Sigmoid colon (tissue), 7 donors: Measurements from ENCODE around the gene TRIM44. TPM values are rescaled to one million over a fixed set of nuclear protein-coding genes. Genes with fewer than 3 reads are reported as not detected.

Experiments used
- DNase-seq: peaks from one replicate; pipeline ENCODE4 v3.0.0-alpha.2; 2019
- H3K27ac ChIP-seq, 4 donors: fragments of 200-600 bp; sonication (generic); one replicate each; pipeline ENCODE4 v1.5.1; 2016 to 2019; ENCODE audit warnings: mild to moderate bottlenecking in 1 of 4
- H3K27me3 ChIP-seq, 3 donors: fragments of 200-600 bp; sonication (generic); one replicate each; pipeline ENCODE4 v1.5.1; 2019; ENCODE audit warnings: mild to moderate bottlenecking in 1 of 3
- H3K36me3 ChIP-seq, 4 donors: fragments of 200-600 bp; sonication (generic); one replicate each; pipeline ENCODE4 v1.5.1; 2016 to 2019
- H3K4me1 ChIP-seq, 4 donors: fragments of 200-600 bp; sonication (generic); one replicate each; pipeline ENCODE4 v1.5.1; 2017 to 2019
- H3K4me3 ChIP-seq, 4 donors: fragments of 200-600 bp; sonication (generic); one replicate each; pipeline ENCODE4 v1.5.1; 2017 to 2019; ENCODE audit warnings: mild to moderate bottlenecking in 2 of 4, moderate library complexity in 1 of 4
- H3K9me3 ChIP-seq, 4 donors: fragments of 200-600 bp in 3 of 4; sonication (generic) in 3 of 4; one replicate each; pipeline versions ENCODE4 v1.5.1 to v1.6.1; 2013 to 2019
- EP300 ChIP-seq, 4 donors: sonication (generic); formaldehyde crosslinking; IDR thresholded peaks; one replicate each; pipeline ENCODE4 v1.6.1; 2017; ENCODE audit warnings: antibody characterized with exemption in 4 of 4
- POLR2A ChIP-seq, 2 donors: fragments of 450-650 bp; IDR thresholded peaks; one replicate each; pipeline ENCODE4 v1.6.1; 2016; ENCODE audit warnings: antibody characterized with exemption in 2 of 2, mild to moderate bottlenecking in 2 of 2, moderate library complexity in 2 of 2
- POLR2AphosphoS5 ChIP-seq, 4 donors: sonication (generic); formaldehyde crosslinking; IDR thresholded peaks; one replicate each; pipeline ENCODE4 v1.6.1; 2017; ENCODE audit warnings: antibody characterized with exemption in 4 of 4
- WGBS, 2 donors: extraction: QIAGEN DNeasy Blood & Tissue Kit; methylation state at CpG; one replicate each; pipeline ENCODE4 v1.1.7; 2013; 5-methylcytosine and 5-hydroxymethylcytosine counted together
- intact Hi-C: fragments of 100-400 bp; cut with DNase I; formaldehyde crosslinking; loops from one replicate; pipeline ENCODE4 v1.15.1; 2023
- polyA plus RNA-seq, 3 donors: library from polyadenylated mRNA; stranded (reverse); fragments of 200-250 nt; gene quantifications; one replicate each; pipeline ENCODE4 v1.2.3, GENCODE V29; 2013
- total RNA-seq, 4 donors: library from RNA; depleted of rRNA; stranded (reverse); fragments of >200 nt; gene quantifications; one replicate each; pipeline ENCODE4 v1.1.0, GENCODE V29; 2016
- TF ChIP-seq, protein P1 (sequence below), 4 experiments: fragments of 450-650 bp in 3 of 4; fragments of 200-600 bp in 1 of 4; IDR thresholded peaks; one replicate each; pipeline ENCODE4 v1.5.1; 2016 to 2019; ENCODE audit warnings: antibody characterized with exemption in 4 of 4, mild to moderate bottlenecking in 3 of 4, moderate library complexity in 2 of 4
- donor health status: healthy with polysubstance abuse.
- donor health status: Bipolar disorder and iron deficiency.
- donor health status: healthy.

The TRIM44 gene
- total and polyA plus RNA-seq, 7 donors, result 8.4 to 97.2 (median 23.0) TPM

DNA sequence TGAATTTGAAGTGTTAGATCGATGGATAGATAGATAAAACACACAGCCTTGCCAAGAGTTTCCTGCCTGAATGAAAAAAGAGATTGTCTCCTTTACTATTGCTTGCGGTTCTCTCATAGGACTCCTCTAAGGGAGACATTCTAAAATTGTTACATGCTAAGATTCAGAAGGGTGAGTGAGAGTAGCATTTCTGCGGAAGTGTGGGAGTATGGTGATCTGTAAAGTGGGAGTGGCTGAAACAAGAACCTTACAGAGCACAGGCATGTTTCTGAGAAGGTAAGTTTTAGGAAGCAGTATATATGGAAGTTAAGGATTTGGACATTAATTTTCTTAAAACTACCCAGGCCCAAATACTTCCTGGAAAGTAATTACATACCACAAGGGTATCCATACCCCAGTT lies 139.6 kb downstream of the TRIM44 start:
- no peak overlapping the region for H3K4me3 ChIP-seq
- peaks cover 0 to 6% (median 1%) of the 10 kb centered on the region in 4 donors for H3K36me3 ChIP-seq
- TF ChIP-seq EP300 (IDR thresholded peaks at IDR 0.05), result no peak
- no peak for TF ChIP-seq POLR2AphosphoS5 (IDR thresholded peaks at IDR 0.05)
- no peak for TF ChIP-seq POLR2A (IDR thresholded peaks at IDR 0.05)
- TF ChIP-seq, protein P1, sequence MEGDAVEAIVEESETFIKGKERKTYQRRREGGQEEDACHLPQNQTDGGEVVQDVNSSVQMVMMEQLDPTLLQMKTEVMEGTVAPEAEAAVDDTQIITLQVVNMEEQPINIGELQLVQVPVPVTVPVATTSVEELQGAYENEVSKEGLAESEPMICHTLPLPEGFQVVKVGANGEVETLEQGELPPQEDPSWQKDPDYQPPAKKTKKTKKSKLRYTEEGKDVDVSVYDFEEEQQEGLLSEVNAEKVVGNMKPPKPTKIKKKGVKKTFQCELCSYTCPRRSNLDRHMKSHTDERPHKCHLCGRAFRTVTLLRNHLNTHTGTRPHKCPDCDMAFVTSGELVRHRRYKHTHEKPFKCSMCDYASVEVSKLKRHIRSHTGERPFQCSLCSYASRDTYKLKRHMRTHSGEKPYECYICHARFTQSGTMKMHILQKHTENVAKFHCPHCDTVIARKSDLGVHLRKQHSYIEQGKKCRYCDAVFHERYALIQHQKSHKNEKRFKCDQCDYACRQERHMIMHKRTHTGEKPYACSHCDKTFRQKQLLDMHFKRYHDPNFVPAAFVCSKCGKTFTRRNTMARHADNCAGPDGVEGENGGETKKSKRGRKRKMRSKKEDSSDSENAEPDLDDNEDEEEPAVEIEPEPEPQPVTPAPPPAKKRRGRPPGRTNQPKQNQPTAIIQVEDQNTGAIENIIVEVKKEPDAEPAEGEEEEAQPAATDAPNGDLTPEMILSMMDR (IDR thresholded peaks at IDR 0.05), result no peak
- no peak overlapping the region for H3K27ac ChIP-seq
- peaks cover 0 to 10% (median 5%) of the 10 kb centered on the region in 4 donors for H3K4me1 ChIP-seq
- no peaks in the 10 kb centered on the region for H3K9me3 ChIP-seq
- H3K27me3 ChIP-seq, result no peaks in the 10 kb centered on the region
- 87 to 94% methylated on average over 3 of the region's 3 CpGs for WGBS, 2 donors
- intact Hi-C loops, result no loop called here
- DNase-seq, result no peak

DNA sequence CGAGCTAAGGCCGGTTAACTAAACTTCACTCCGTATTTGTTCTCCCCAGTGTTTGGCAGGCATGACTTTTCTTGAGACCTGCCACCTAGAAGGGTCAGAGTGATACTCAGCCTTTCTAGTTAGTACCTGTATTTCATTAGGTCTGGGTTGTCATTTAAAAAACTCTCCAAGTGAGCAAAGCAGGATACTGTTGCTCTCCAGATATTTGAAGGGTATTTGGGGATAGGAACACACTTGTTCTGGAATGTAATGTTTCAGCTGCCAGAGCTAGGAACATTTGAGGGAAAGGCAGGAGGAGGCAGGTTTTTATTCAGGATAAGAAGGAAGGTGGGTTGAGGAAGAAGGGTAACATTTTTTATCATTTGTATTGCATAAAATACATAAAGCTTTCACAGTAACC lies 140.1 kb downstream of the TRIM44 start:
- Histone ChIP-seq H3K27me3 (no peaks in the 10 kb centered on the region), H3K4me1 (peaks cover 0 to 10% (median 5%) of the 10 kb centered on the region in 4 donors), H3K9me3 (no peaks in the 10 kb centered on the region), H3K4me3 (no peak overlapping the region), H3K36me3 (peaks cover 0 to 6% (median 2%) of the 10 kb centered on the region in 4 donors), H3K27ac (no peak overlapping the region)
- DNase-seq, result no peak
- TF ChIP-seq, protein P1 (IDR thresholded peaks at IDR 0.05), result no peak
- TF ChIP-seq POLR2AphosphoS5 (IDR thresholded peaks at IDR 0.05) (no peak), EP300 (IDR thresholded peaks at IDR 0.05) (no peak), POLR2A (IDR thresholded peaks at IDR 0.05) (no peak)
- WGBS, 2 donors, result 98% methylated on average over 3 of the region's 3 CpGs
- intact Hi-C loops, result no loop called here

DNA sequence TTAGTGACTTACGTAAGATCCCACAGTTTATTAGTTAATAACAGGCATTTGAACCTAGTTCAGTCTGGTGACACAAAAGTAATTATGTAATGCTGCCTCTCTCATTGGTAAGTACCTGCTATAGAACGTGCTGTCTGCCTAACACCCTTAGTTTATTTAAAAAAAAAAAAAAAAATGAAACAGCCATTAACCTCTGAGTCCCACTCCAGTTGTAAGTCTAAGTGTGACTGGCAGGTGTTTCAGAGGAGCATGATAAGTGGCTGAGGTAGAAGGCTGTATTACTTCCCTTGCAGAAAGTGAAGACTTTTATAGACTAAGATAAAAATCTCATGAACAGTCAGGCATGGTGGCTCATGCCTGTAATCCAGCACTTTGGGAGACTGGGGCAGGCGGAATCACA lies 140.5 kb downstream of the TRIM44 start:
- H3K36me3 ChIP-seq, result peaks cover 0 to 6% (median 2%) of the 10 kb centered on the region in 4 donors
- peaks cover 0 to 10% (median 5%) of the 10 kb centered on the region in 4 donors for H3K4me1 ChIP-seq
- intact Hi-C loops, result no loop called here
- DNase-seq, result no peak
- no peaks in the 10 kb centered on the region for H3K9me3 ChIP-seq
- H3K4me3 ChIP-seq, result no peak overlapping the region
- WGBS, 2 donors, result 65 to 76% methylated on average over 3 of the region's 3 CpGs
- no peak for TF ChIP-seq EP300 (IDR thresholded peaks at IDR 0.05)
- no peak for TF ChIP-seq POLR2A (IDR thresholded peaks at IDR 0.05)
- TF ChIP-seq, protein P1 (IDR thresholded peaks at IDR 0.05), result no peak
- no peak for TF ChIP-seq POLR2AphosphoS5 (IDR thresholded peaks at IDR 0.05)
- no peak overlapping the region for H3K27ac ChIP-seq
- H3K27me3 ChIP-seq, result no peaks in the 10 kb centered on the region

DNA sequence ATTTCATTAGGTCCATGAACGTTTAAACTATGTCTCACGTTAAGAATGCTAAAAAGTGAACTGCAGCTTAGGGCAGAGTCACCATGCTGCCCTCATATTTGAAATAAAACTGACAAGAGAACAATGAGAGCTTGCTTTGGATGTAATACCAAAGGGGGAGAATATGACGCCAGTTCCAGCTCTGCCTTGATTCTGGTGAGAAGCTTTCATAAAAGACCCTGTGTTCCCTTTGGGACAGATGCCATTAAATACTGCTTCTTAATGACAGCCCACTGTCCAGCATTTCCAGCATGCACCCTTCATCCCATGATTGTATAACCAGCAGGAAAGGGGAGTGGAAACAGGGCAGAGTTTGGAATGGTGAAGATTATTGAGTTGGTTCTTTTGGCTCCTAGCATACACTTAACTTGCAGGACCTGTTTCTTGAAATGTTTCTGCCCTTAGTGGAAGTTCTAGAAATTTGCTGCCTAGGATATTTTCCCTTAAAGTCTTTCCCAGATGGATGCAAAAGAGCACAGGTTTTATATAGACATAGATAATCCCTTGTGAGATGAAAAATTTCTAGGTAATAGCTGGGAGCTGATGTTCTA lies 142.0 kb downstream of the TRIM44 start:
- DNase-seq, result no peak
- TF ChIP-seq EP300 (IDR thresholded peaks at IDR 0.05), result no peak
- no peak for TF ChIP-seq POLR2AphosphoS5 (IDR thresholded peaks at IDR 0.05)
- no peak for TF ChIP-seq POLR2A (IDR thresholded peaks at IDR 0.05)
- TF ChIP-seq, protein P1 (IDR thresholded peaks at IDR 0.05), result no peak
- no peaks in the 10 kb centered on the region for H3K9me3 ChIP-seq
- H3K4me3 ChIP-seq, result no peak overlapping the region
- H3K4me1 ChIP-seq, result peaks cover 0 to 10% (median 5%) of the 10 kb centered on the region in 4 donors
- H3K27ac ChIP-seq, result no peak overlapping the region
- intact Hi-C loops, result no loop called here
- H3K27me3 ChIP-seq, result no peaks in the 10 kb centered on the region
- H3K36me3 ChIP-seq, result peaks cover 0 to 11% (median 2%) of the 10 kb centered on the region in 4 donors
- WGBS, 2 donors, result 85 to 90% methylated on average over 3 of the region's 3 CpGs

DNA sequence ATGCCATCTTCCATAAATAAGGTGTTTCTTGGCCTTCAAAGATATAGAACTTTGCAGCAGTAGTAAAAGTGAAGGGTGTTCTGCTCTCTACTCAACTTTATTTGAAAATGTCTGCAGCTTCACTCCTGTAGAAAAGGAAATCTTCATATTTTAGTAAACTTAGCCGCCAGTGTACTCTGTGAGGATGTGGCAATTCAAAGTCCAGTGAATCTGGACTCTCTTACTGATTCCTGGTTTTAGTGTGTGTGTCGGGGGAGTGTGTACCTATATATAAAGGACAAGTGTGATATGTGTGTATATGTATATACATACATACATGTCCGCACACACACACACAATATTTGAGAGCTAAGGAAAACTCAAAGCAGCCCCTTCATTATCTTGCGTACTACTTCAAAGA lies 147.0 kb downstream of the TRIM44 start:
- Histone ChIP-seq H3K9me3 (no peaks in the 10 kb centered on the region), H3K27ac (no peak overlapping the region), H3K27me3 (no peaks in the 10 kb centered on the region), H3K4me3 (no peak overlapping the region), H3K36me3 (peaks cover 0 to 11% (median 2%) of the 10 kb centered on the region in 4 donors), H3K4me1 (peaks cover 0 to 33% (median 17%) of the 10 kb centered on the region in 4 donors)
- intact Hi-C loops, result no loop called here
- 73 to 83% methylated on average over 4 of the region's 4 CpGs for WGBS, 2 donors
- TF ChIP-seq POLR2AphosphoS5 (IDR thresholded peaks at IDR 0.05) (no peak), POLR2A (IDR thresholded peaks at IDR 0.05) (no peak), EP300 (IDR thresholded peaks at IDR 0.05) (no peak)
- TF ChIP-seq, protein P1 (IDR thresholded peaks at IDR 0.05), result no peak
- DNase-seq, result no peak
